ENCODE data around the gene STK11.

The STK11 gene

GRCh38 chr19:1275260-1275975, 69.8 kb downstream of the STK11 start, which contains the start of gene FAM174C:
Gene FAM174C (plus strand): TSS chr19:1275530. CDS start chr19:1275550, 20 bp downstream.
- DNase-seq (ENCODE audit: extremely low spot score), result peak; percentile 89
- TF ChIP-seq FOXM1 (IDR thresholded peaks at IDR 0.05; ENCODE audit: borderline replicate concordance) (0 out of 2 replicates have a peak, but pooled peaks have one; percentile 53), CTBP1 (IDR thresholded peaks at IDR 0.05; ENCODE audit: borderline replicate concordance) (no peak), PKNOX1 (IDR thresholded peaks at IDR 0.05) (peak; percentile 96), FOXA1 (IDR thresholded peaks at IDR 0.05) (no peak), NFRKB (IDR thresholded peaks at IDR 0.05) (no peak), LEF1 (IDR thresholded peaks at IDR 0.05; ENCODE audit: borderline replicate concordance) (peak; percentile 88), HDGF (IDR thresholded peaks at IDR 0.05; ENCODE audit: borderline replicate concordance) (no peak), SP1 (IDR thresholded peaks at IDR 0.05) (no peak), L3MBTL2 (conservative IDR thresholded peaks at IDR 0.05) (peak; percentile 57), BHLHE40 (IDR thresholded peaks at IDR 0.05; ENCODE audit: borderline replicate concordance) (no peak), FOXK2 (IDR thresholded peaks at IDR 0.05) (no peak), TARDBP (IDR thresholded peaks at IDR 0.05) (no peak), SUZ12 (IDR thresholded peaks at IDR 0.05) (no peak), ELF4 (IDR thresholded peaks at IDR 0.05) (peak; percentile 76), ZNF384 (IDR thresholded peaks at IDR 0.05) (no peak), ARNT (IDR thresholded peaks at IDR 0.05) (peak; percentile 63)
- CTCF ChIA-PET, result interaction anchor here (1.0 kb wide), 2 partner anchors 10 to 32 kb away, joined by 3 read pairs; no protein-coding TSS in a partner anchor
- POLR2A ChIA-PET, result interaction anchor here (0.6 to 1.0 kb wide), 8 partner anchors 9 to 196 kb away, joined by 3 to 9 read pairs (median 4); no protein-coding TSS in a partner anchor

- DNase-seq (ENCODE audit: extremely low spot score), result no peak
- ChIA-PET CTCF (no interaction called here), POLR2A (no interaction called here)
- no peak for TF ChIP-seq PKNOX1 (IDR thresholded peaks at IDR 0.05)
- TF ChIP-seq SP1 (IDR thresholded peaks at IDR 0.05), result no peak
- TF ChIP-seq ARNT (IDR thresholded peaks at IDR 0.05), result no peak
- TF ChIP-seq HDGF (IDR thresholded peaks at IDR 0.05; ENCODE audit: borderline replicate concordance), result no peak
- peak; percentile 87 for TF ChIP-seq L3MBTL2 (conservative IDR thresholded peaks at IDR 0.05)
These were observed 70.5 kb downstream of the STK11 start for GRCh38 chr19:1275976-1276627.

GRCh38 chr19:1276628-1277022, 71.0 kb downstream of the STK11 start:
- POLR2A ChIA-PET, result no interaction called here
- no peak for DNase-seq (ENCODE audit: extremely low spot score)

GRCh38 chr19:1277061-1277460, 71.5 kb downstream of the STK11 start:
- POLR2A ChIA-PET, result interaction anchor here (0.9 to 1.8 kb wide), 2 partner anchors 8 to 14 kb away, joined by 3 to 16 read pairs; partner anchors contain the start of gene CIRBP
- DNase-seq (ENCODE audit: extremely low spot score), result no peak
- no peak for TF ChIP-seq SP1 (IDR thresholded peaks at IDR 0.05)
- TF ChIP-seq L3MBTL2 (conservative IDR thresholded peaks at IDR 0.05), result no peak
- no peak for TF ChIP-seq BHLHE40 (IDR thresholded peaks at IDR 0.05; ENCODE audit: borderline replicate concordance)
- TF ChIP-seq TARDBP (IDR thresholded peaks at IDR 0.05), result no peak
- TF ChIP-seq NFRKB (IDR thresholded peaks at IDR 0.05), result no peak
- no peak for TF ChIP-seq PKNOX1 (IDR thresholded peaks at IDR 0.05)
- no peak for TF ChIP-seq FOXA1 (IDR thresholded peaks at IDR 0.05)
- no peak for TF ChIP-seq HDGF (IDR thresholded peaks at IDR 0.05; ENCODE audit: borderline replicate concordance)
- CTCF ChIA-PET, result no interaction called here

More at GRCh38 chr19:1276628-1277022, 71.0 kb downstream of the STK11 start:
- CTCF ChIA-PET, result no interaction called here
- TF ChIP-seq NFRKB (IDR thresholded peaks at IDR 0.05) (no peak), SUZ12 (IDR thresholded peaks at IDR 0.05) (no peak), FOXA1 (IDR thresholded peaks at IDR 0.05) (no peak), L3MBTL2 (conservative IDR thresholded peaks at IDR 0.05) (no peak)

Data from HEK293T (cell line).